Kidney (tissue), 14 donors: ENCODE data around the gene ABHD17A. TPM values are rescaled to one million over a fixed set of nuclear protein-coding genes. Genes with fewer than 3 reads are reported as not detected.
"Not testable (repeated sequence)": the region's sequence is repeated elsewhere in the genome, so short reads cannot be mapped to it uniquely, and the experiment has no call there.

Experiments
- DNase-seq, 5 donors: peaks; one replicate each; pipeline ENCODE4 v3.0.0-alpha.2; 2013 to 2020
- FAIRE-seq: peaks from 2 replicates; lab custom pipeline; 2012; peaks lifted over from hg19 to GRCh38; lab: Jason Lieb, UNC
- H3K27ac ChIP-seq, 2 donors: one replicate each; pipeline ENCODE4 v1.7.0; 2013; ENCODE audit warnings: low read depth in 2 of 2, low read length in 2 of 2, inconsistent platforms in 1 of 2
- H3K27me3 ChIP-seq: one replicate; pipeline ENCODE4 v1.7.1; 2013; ENCODE audit warnings: low read length, inconsistent platforms; ENCODE audit not compliant: control insufficient read depth, insufficient read depth
- H3K36me3 ChIP-seq, 3 donors: one replicate each; pipeline versions ENCODE4 v1.7.0 to v1.7.1; 2013; ENCODE audit warnings: low read length in 3 of 3, control low read depth in 1 of 3, inconsistent platforms in 1 of 3; ENCODE audit not compliant: insufficient read depth in 3 of 3, control insufficient read depth in 2 of 3
- H3K4me1 ChIP-seq, 3 donors: one replicate each; pipeline versions ENCODE4 v1.7.0 to v1.7.1; 2013; ENCODE audit warnings: low read length in 3 of 3, inconsistent platforms in 1 of 3, low read depth in 1 of 3; ENCODE audit not compliant: control insufficient read depth in 2 of 3, insufficient read depth in 2 of 3
- H3K4me3 ChIP-seq, 3 donors: one replicate each; pipeline versions ENCODE4 v1.7.0 to v1.8.1; 2013; ENCODE audit warnings: low read length in 3 of 3, control low read depth in 1 of 3, inconsistent platforms in 1 of 3
- H3K9ac ChIP-seq, 3 donors: one replicate each; pipeline versions ENCODE4 v1.7.0 to v1.7.1; 2013; ENCODE audit warnings: low read length in 3 of 3, control low read depth in 1 of 3, inconsistent platforms in 1 of 3
- H3K9me3 ChIP-seq, 3 donors: one replicate each; pipeline versions ENCODE4 v1.7.0 to v1.7.1; 2013; ENCODE audit warnings: low read length in 3 of 3, control low read depth in 1 of 3, inconsistent platforms in 1 of 3; ENCODE audit not compliant: control insufficient read depth in 2 of 3, insufficient read depth in 1 of 3
- CTCF ChIP-seq: IDR thresholded peaks from 3 replicates; pipeline ENCODE4 v1.5.1; 2012; ENCODE audit warnings: mild to moderate bottlenecking, moderate library complexity, borderline replicate concordance; ENCODE audit not compliant: insufficient read depth; ENCODE audit errors: extremely low read depth
- intact Hi-C: fragments of 100-400 bp; cut with DNase I; formaldehyde crosslinking; loops from one replicate; pipeline ENCODE4 v1.11.1; 2022
- polyA plus RNA-seq: library from polyadenylated mRNA; stranded (reverse); fragments of 350-450 nt; fragmentation: Illumina TruSeq; extraction: RNeasy Lipid Tissue Mini Kit (QIAGEN cat#74804); gene quantifications from one replicate; pipeline ENCODE4 v1.2.3, GENCODE V29; 2014; ENCODE audit warnings: low read depth, low replicate concordance; ENCODE audit not compliant: insufficient read depth
- total RNA-seq: library from RNA; stranded (reverse); fragmentation: NEBNext Ultra II Directional; extraction: Animal tissue kit (Norgen Biotek cat#: 25700); gene quantifications from one replicate; pipeline ENCODE4 v1.2.1, GENCODE V29; 2021
- donor health status: control.
- donor health status: control.
- donor health status: control.
- donor health status: control.
- donor health status: control.
- donor health status: DM: yes; HTN: yes; CAD: no.
- donor health status: Normal renal cell carcinoma (clear cell type).

Gene ABHD17A
- total and polyA plus RNA-seq, 2 donors from 2014 or later, result 63.8 to 65.1 TPM

- Histone ChIP-seq H3K27ac (peak overlapping the region; percentile 87 to 89), H3K36me3 (no peaks in the 10 kb centered on the region), H3K27me3 (no peaks in the 10 kb centered on the region), H3K4me3 (peak overlapping the region; percentile 72 to 91 (median 81)), H3K9me3 (no peaks in the 10 kb centered on the region), H3K4me1 (peaks cover 0 to 32% (median 13%) of the 10 kb centered on the region in 3 donors), H3K9ac (peak overlapping the region; percentile 66 to 87 (median 71))
- FAIRE-seq (no peak), DNase-seq (peak; percentile 91 to 97 (median 95))
- intact Hi-C loops, result no loop called here
- TF ChIP-seq CTCF, result no peak
Measured at GRCh38 chr19:1875646-1876495, 9.4 kb downstream of the ABHD17A start.

DNA sequence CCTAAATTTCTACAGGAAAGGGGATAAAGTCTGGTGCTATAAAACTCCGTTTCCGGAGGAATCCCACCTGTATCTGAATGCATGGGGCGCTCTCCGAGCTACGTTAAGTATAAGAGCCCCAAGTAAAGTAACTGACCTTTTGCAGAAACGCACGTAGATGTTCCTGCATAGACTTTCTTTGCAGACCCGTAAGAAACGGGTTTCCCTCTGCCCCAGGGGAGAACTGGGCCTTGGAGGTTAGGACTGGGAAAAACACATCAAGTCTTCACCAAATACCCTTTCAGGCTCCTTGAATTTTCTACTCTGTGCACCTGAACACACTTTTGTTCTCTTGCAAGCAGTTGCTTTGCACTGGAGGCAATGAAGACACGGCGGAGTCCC, 10.0 kb downstream of the ABHD17A start:
- Histone ChIP-seq H3K9ac (peak overlapping the region; percentile 66 to 87 (median 71)), H3K27ac (peak overlapping the region; percentile 87 to 89), H3K4me3 (peak overlapping the region; percentile 72 to 91 (median 81)), H3K4me1 (peaks cover 0 to 29% (median 13%) of the 10 kb centered on the region in 3 donors)
- intact Hi-C loops, H3K27me3 ChIP-seq, H3K36me3 ChIP-seq, DNase-seq, FAIRE-seq, H3K9me3 ChIP-seq: not testable (repeated sequence)

GRCh38 chr19:1874554-1875185, 10.6 kb downstream of the ABHD17A start:
- TF ChIP-seq CTCF, result no peak
- H3K4me3 ChIP-seq, result peak overlapping the region; percentile 72 to 91 (median 81)
- no peaks in the 10 kb centered on the region for H3K36me3 ChIP-seq
- peak in 2 of 5 donors; percentile 36 to 46 for DNase-seq
- intact Hi-C loops, result no loop called here
- FAIRE-seq, result no peak
- H3K4me1 ChIP-seq, result peaks cover 0 to 28% (median 13%) of the 10 kb centered on the region in 3 donors
- peak overlapping the region in 1 of 3 donors; percentile 87 for H3K9ac ChIP-seq
- H3K27ac ChIP-seq, result peak overlapping the region in 1 of 2 donors; percentile 53
- H3K9me3 ChIP-seq, result no peaks in the 10 kb centered on the region
- no peaks in the 10 kb centered on the region for H3K27me3 ChIP-seq
